Astrocyte of the spinal cord (primary cell): ENCODE measurements around the gene TMEM52.

Experiments
- DNase-seq: peaks from one replicate; pipeline ENCODE4 v3.0.0; 2011; ENCODE audit warnings: low read depth, low spot score
- H3K4me3 ChIP-seq: 2 replicates; pipeline ENCODE4 v1.5.1; 2011; ENCODE audit warnings: low read depth, mild to moderate bottlenecking, low read length, moderate library complexity
- in situ Hi-C: cut with HindIII; loops from 2 replicates; pipeline ENCODE4 v1.10.0; 2017; ENCODE audit warnings: low sequenced_read_pairs
- TF ChIP-seq, protein P1 (sequence below): IDR thresholded peaks from 2 replicates; pipeline ENCODE4 v1.5.1; 2012; ENCODE audit warnings: low read depth, mild to moderate bottlenecking, low read length, inconsistent platforms

Gene TMEM52

DNA sequence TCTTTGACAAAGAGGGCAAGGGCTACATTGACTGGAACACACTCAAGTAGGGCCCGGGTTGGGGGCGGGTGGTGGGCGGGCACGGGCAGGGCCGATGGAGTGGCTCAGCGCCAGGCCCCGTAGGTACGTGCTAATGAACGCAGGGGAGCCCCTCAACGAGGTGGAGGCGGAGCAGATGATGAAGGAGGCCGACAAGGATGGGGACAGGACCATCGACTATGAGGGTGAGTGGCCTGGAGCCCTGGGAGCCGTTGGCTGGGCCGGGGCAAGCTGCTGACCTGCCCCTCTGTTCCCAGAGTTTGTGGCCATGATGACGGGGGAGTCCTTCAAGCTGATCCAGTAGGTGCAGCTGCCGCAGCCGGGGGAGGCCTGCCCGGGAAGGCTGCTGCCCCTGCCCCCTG, 2.2 kb downstream of the TMEM52 start:
- H3K4me3 ChIP-seq: no peak overlapping the region
- in situ Hi-C loops: no loop called here
- no peak for DNase-seq
- TF ChIP-seq, protein P1, sequence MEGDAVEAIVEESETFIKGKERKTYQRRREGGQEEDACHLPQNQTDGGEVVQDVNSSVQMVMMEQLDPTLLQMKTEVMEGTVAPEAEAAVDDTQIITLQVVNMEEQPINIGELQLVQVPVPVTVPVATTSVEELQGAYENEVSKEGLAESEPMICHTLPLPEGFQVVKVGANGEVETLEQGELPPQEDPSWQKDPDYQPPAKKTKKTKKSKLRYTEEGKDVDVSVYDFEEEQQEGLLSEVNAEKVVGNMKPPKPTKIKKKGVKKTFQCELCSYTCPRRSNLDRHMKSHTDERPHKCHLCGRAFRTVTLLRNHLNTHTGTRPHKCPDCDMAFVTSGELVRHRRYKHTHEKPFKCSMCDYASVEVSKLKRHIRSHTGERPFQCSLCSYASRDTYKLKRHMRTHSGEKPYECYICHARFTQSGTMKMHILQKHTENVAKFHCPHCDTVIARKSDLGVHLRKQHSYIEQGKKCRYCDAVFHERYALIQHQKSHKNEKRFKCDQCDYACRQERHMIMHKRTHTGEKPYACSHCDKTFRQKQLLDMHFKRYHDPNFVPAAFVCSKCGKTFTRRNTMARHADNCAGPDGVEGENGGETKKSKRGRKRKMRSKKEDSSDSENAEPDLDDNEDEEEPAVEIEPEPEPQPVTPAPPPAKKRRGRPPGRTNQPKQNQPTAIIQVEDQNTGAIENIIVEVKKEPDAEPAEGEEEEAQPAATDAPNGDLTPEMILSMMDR: no peak

- in situ Hi-C loops: no loop called here
- DNase-seq: no peak
- H3K4me3 ChIP-seq: no peak overlapping the region
- TF ChIP-seq, protein P1: no peak
Measured at GRCh38 chr1:1915911-1916840, 2.9 kb downstream of the TMEM52 start.

GRCh38 chr1:1914971-1915692, 3.9 kb downstream of the TMEM52 start, which contains the start of gene CALML6:
Gene CALML6, plus strand, starts transcription at chr1:1915260. Its CDS starts 21 bp downstream, at chr1:1915281.
- TF ChIP-seq, protein P1: no peak
- no peak for DNase-seq
- H3K4me3 ChIP-seq: no peak within 1 kb of the TSS
- in situ Hi-C loops: no loop called here

DNA sequence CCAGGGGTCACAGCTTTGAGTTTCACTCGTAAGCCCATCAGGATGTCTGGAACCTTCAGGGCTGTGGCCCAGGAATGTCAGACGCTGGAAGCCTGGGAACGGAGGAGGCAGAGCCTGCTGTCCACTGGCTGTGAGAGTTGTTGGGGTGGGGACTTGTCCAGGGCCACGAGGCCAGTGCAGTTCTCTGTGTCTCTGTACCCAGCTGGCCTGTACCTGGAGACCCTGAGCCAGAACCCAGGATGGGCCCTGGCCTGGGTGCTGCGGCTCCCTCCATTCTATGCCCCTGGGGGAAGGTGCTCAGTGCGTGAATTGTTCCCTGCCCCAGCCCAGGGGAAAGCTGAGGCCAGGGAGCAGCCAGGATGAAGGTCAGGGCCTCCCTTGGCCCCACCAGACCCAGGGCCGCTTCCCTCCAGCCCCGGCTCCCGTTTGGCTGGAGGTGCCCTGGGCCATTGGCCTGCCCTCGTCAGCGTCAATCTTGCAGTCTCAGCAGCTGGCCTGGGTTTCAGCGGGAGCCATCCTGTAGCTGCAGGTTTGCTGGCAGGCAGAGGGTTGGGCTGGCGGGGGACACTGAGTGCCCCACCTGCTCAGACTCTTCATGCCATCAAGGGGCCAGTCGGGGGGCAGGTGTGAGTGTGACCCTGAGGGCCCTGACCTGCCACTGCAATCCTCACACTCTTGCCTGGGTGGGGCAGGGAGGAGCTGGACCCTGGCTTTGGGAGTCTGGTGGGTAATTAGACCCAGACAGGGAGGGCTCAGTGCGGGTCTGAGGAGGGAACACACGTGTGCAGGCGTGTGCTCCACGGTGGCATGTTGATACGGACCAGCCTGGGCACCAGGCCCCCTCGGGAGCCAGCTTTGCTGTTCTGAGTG, 4.7 kb downstream of the TMEM52 start:
- H3K4me3 ChIP-seq: no peak overlapping the region
- no peak for DNase-seq

DNA sequence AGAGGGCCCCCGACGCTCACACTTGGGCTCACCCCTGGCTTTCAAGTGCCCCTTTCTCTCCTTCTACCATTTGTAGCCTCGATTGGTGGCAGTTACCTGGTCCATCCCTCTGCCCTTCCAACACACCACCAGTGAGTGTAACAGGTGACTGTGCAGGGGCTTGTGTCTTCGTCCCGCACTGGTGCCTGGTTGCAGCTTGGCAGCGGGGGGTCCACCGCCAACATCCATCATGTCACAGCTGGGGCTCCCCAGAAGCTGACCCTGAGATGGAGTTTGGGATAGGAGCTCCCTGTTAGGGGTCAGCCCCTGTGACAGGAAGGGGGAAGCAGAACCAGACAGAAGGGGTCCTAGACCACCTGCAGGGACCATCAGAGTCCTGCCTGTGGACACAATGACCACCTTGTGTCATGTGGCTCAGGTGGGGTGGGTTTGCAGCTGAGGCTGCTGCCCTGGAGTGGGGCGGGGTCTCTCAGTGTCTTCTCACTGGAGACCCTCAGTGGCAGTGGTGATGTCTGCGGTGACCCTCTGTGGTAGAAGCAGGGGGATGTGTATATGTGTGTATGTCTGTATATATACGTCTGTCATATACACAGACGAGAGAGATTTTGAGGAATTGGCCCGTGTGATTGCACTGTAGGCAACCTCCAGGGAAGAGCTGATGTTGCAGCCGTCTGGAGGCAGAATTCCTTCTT, 7.6 kb downstream of the TMEM52 start:
- no peak for DNase-seq
- in situ Hi-C loops: no loop called here
- H3K4me3 ChIP-seq: no peak overlapping the region
- TF ChIP-seq, protein P1: no peak

More for the DNA sequence above, 4.7 kb downstream of the TMEM52 start:
- TF ChIP-seq, protein P1: no peak
- in situ Hi-C loops: no loop called here
